NCI-H2081 (cell line): ENCODE data around the gene FAM3C.

ENCODE experiments used
- DNase-seq, 2 experiments: peaks; one replicate each; lab custom pipeline; 2025; lab: John Stamatoyannopoulos, UW

FAM3C gene

GRCh38 chr7:121300685-121301420 is 95.3 kb downstream of the FAM3C start:
- DNase-seq = no peak
